ENCODE measurements around the gene KLHL7.

- TF ChIP-seq CTCF (conservative IDR thresholded peaks at IDR 0.05) (no peak), ZFX (IDR thresholded peaks at IDR 0.05) (no peak)
These were observed 70.4 kb downstream of the KLHL7 start for GRCh38 chr7:23175938-23176337.

Data from C4-2B (cell line).